SK-N-SH (cell line): ENCODE measurements around the gene ME3.

Experiments
- CHD2 ChIP-seq: fragments of 150-350 bp; IDR thresholded peaks from 2 replicates; pipeline ENCODE4 v1.6.1; 2018; ENCODE audit warnings: low read length; ENCODE audit not compliant: partially characterized antibody
- CTCF ChIP-seq: fragments of 200-600 bp; sonication (generic); IDR thresholded peaks from 2 replicates; pipeline ENCODE4 v1.6.1; 2017; ENCODE audit warnings: antibody characterized with exemption, mild to moderate bottlenecking, moderate library complexity
- EP300 ChIP-seq, 2 experiments: IDR thresholded peaks; 2 replicates each; pipeline versions ENCODE4 v1.4.0 to v1.6.1; 2012; ENCODE audit warnings: borderline replicate concordance in 1 of 2, low read depth in 1 of 2, low read length in 1 of 2
- GABPA ChIP-seq: IDR thresholded peaks from 2 replicates; pipeline ENCODE4 v1.4.0; 2012; ENCODE audit warnings: low read depth, mild to moderate bottlenecking
- JUND ChIP-seq: IDR thresholded peaks from 2 replicates; pipeline ENCODE4 v1.4.0; 2012
- POLR2AphosphoS5 ChIP-seq: IDR thresholded peaks from 2 replicates; pipeline ENCODE4 v1.6.1; 2012; ENCODE audit warnings: low read depth, low read length
- RFX5 ChIP-seq: IDR thresholded peaks from 2 replicates; pipeline ENCODE4 v1.6.1; 2012; ENCODE audit warnings: mild to moderate bottlenecking, improper control_type of control experiment, low read length
- RXRA ChIP-seq: IDR thresholded peaks from 2 replicates; pipeline ENCODE4 v1.4.0; 2012; ENCODE audit warnings: low read depth, mild to moderate bottlenecking, borderline replicate concordance
- SIN3A ChIP-seq: IDR thresholded peaks from 2 replicates; pipeline ENCODE4 v1.6.1; 2012; ENCODE audit warnings: low read depth, mild to moderate bottlenecking, low read length, moderate library complexity, borderline replicate concordance
- USF2 ChIP-seq: fragments of 150-350 bp; IDR thresholded peaks from 2 replicates; pipeline ENCODE4 v1.6.1; 2017; ENCODE audit warnings: antibody characterized with exemption, low read length, low read depth, borderline replicate concordance
- YY1 ChIP-seq: IDR thresholded peaks from 2 replicates; pipeline ENCODE4 v1.4.0; 2012; ENCODE audit warnings: low read depth, mild to moderate bottlenecking

DNA sequence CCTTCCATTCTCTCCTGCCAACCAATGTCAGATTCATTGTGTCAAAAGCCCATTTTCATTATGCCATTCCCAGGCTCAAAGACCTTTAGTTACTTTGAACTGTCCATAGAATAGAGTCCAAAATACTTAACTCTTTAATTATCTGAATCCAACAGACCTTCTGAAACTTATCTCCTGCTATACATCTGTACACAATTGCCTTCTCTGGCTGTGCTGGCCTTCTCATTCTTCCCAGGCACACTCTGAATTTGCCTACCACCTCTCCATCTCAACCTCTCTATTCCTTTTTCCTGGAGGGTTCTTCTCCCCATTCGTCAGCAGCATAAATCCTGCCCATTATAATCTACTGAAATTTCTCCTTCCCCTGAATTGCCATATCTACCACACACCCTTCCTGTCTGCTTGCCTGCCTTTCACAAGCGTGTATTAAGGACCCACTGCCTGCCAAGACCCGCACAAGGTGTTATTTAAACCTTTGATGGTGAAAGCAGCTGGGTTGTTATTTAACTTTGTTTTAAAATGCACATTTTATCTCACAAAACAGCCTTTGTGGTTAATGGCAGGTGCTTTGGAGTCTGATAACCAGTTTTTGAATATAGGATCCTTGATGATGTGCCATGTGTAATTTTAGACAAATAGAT is 171.8 kb downstream of the ME3 start:
- TF ChIP-seq GABPA (no peak), CTCF (no peak), POLR2AphosphoS5 (no peak), JUND (no peak), EP300 (IDR thresholded peaks at IDR 0.05; ENCODE audit: borderline replicate concordance in 1 of 2, low read depth in 1 of 2, low read length in 1 of 2) (no peak), YY1 (no peak), SIN3A (no peak), RFX5 (no peak), CHD2 (no peak), USF2 (no peak), RXRA (no peak)
